Stomach (tissue), 4 donors: ENCODE measurements around the gene SNU13.

Experiments
- CTCF ChIP-seq, 7 experiments: fragments of 450-650 bp in 4 of 7; fragments of 200-600 bp in 3 of 7; sonication (generic) in 3 of 7; IDR thresholded peaks; one replicate each; pipeline ENCODE4 v1.5.1; 2016 to 2019; ENCODE audit warnings: antibody characterized with exemption in 7 of 7, control low read depth in 2 of 7, mild to moderate bottlenecking in 1 of 7
- EP300 ChIP-seq: sonication (generic); formaldehyde crosslinking; IDR thresholded peaks from one replicate; pipeline ENCODE4 v1.6.1; 2017; ENCODE audit warnings: antibody characterized with exemption
- POLR2A ChIP-seq, 4 donors: fragments of 450-650 bp; IDR thresholded peaks; one replicate each; pipeline ENCODE4 v1.6.1; 2016; ENCODE audit warnings: antibody characterized with exemption in 4 of 4, control low read depth in 2 of 4, mild to moderate bottlenecking in 1 of 4, moderate library complexity in 1 of 4

- TF ChIP-seq CTCF (IDR thresholded peaks at IDR 0.05) = no peak
- no peak for TF ChIP-seq EP300
- TF ChIP-seq POLR2A (IDR thresholded peaks at IDR 0.05) = no peak
These were observed 11.4 kb upstream of the SNU13 start for GRCh38 chr22:41700108-41700364.
